Peyer's patch (tissue), 4 donors: ENCODE results near the gene MYL10.
"Not testable (repeated sequence)": the region's sequence is repeated elsewhere in the genome, so short reads cannot be mapped to it uniquely, and the experiment has no call there.

ENCODE experiments used
- CTCF ChIP-seq, 6 experiments: fragments of 450-650 bp in 4 of 6; fragments of 200-600 bp in 2 of 6; sonication (generic) in 1 of 6; IDR thresholded peaks; one replicate each; pipeline ENCODE4 v1.5.1; 2017 to 2019; ENCODE audit warnings: antibody characterized with exemption in 6 of 6, mild to moderate bottlenecking in 3 of 6, moderate library complexity in 1 of 6
- POLR2A ChIP-seq, 2 donors: fragments of 450-650 bp; IDR thresholded peaks; one replicate each; pipeline ENCODE4 v1.5.1; 2017; ENCODE audit warnings: antibody characterized with exemption in 2 of 2, mild to moderate bottlenecking in 2 of 2, moderate library complexity in 2 of 2

GRCh38 chr7:101639127-101639526 lies 10.0 kb upstream of the MYL10 start:
- TF ChIP-seq CTCF, POLR2A (IDR thresholded peaks at IDR 0.05): not testable (repeated sequence)
